Left colon (tissue), 2 donors: Measurements from ENCODE around the gene SYCP1. TPM values are rescaled to one million over a fixed set of nuclear protein-coding genes. Genes with fewer than 3 reads are reported as not detected.
"Not testable (repeated sequence)": the region's sequence is repeated elsewhere in the genome, so short reads cannot be mapped to it uniquely, and the experiment has no call there.

Experiments used
- ATAC-seq: fragments of 200-7000 bp; cut with Tn5 transposase; one replicate; pipeline ENCODE4 v1.9.1; 2020; ENCODE audit warnings: mild to moderate bottlenecking, moderate library complexity
- DNase-seq, 2 donors: peaks; one replicate each; pipeline ENCODE4 v3.0.0-alpha.2; 2020
- intact Hi-C, 2 donors: fragments of 100-400 bp; cut with DNase I in 1 of 2; cut with micrococcal nuclease in 1 of 2; formaldehyde crosslinking; loops; one replicate each; pipeline versions ENCODE4 v1.11.2 to v1.14.0; 2022; cut with DNase I, micrococcal nuclease
- long read RNA-seq: library from polyadenylated mRNA; unstranded; transcript quantifications from one replicate; pipeline ENCODE4 v2.0.0, GENCODE V29; 2021
- total RNA-seq, 2 donors: library from RNA; stranded (reverse); fragmentation: NEBNext Ultra II Directional; extraction: Animal tissue kit (Norgen Biotek cat#: 25700); gene quantifications; one replicate each; pipeline ENCODE4 v1.2.1, GENCODE V29; 2021
- donor health status: DM: no; HTN: no; CAD: no.
- donor health status: DM: yes; HTN: yes; CAD: no.

The SYCP1 gene, protein sequence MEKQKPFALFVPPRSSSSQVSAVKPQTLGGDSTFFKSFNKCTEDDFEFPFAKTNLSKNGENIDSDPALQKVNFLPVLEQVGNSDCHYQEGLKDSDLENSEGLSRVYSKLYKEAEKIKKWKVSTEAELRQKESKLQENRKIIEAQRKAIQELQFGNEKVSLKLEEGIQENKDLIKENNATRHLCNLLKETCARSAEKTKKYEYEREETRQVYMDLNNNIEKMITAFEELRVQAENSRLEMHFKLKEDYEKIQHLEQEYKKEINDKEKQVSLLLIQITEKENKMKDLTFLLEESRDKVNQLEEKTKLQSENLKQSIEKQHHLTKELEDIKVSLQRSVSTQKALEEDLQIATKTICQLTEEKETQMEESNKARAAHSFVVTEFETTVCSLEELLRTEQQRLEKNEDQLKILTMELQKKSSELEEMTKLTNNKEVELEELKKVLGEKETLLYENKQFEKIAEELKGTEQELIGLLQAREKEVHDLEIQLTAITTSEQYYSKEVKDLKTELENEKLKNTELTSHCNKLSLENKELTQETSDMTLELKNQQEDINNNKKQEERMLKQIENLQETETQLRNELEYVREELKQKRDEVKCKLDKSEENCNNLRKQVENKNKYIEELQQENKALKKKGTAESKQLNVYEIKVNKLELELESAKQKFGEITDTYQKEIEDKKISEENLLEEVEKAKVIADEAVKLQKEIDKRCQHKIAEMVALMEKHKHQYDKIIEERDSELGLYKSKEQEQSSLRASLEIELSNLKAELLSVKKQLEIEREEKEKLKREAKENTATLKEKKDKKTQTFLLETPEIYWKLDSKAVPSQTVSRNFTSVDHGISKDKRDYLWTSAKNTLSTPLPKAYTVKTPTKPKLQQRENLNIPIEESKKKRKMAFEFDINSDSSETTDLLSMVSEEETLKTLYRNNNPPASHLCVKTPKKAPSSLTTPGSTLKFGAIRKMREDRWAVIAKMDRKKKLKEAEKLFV
- total RNA-seq: not detected
- long read RNA-seq: 0 reads

DNA sequence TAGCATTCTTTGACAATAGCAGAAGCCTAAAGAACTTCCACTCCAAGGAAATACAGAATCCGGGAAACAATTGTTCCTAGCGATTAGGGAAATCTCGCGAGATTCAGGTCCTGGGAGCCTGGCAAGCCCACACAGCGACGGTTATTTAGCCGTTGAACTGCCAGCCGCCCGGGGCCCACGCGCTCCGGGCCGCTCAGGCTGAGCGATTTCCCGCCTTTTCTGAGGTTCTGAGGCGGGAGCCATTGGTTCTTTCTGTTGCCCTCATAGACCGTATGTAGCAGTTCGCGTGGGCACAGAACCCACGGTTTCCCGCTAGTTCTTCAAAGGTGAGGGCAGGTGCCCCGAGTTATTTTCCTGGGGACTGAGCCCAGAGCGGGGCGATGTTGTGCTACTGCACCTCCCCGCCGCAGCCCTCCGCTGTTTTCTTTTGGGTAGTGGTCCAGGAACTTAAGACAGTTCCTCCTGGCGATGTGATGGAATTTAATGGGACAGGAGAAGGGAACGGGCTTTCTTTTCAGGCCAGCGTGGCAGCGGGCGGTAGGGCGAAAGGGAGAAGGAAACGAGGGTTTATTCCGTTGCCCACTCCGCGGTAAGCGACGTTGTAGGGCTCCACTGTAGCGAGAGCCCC is at the start of gene SYCP1:
Gene SYCP1, plus strand, starts transcription at position 171 of the 628 bp plus-strand sequence. CDS start 602 bp downstream, outside the sequence.
- ATAC-seq: no peak
- intact Hi-C loops: no loop called here

DNA sequence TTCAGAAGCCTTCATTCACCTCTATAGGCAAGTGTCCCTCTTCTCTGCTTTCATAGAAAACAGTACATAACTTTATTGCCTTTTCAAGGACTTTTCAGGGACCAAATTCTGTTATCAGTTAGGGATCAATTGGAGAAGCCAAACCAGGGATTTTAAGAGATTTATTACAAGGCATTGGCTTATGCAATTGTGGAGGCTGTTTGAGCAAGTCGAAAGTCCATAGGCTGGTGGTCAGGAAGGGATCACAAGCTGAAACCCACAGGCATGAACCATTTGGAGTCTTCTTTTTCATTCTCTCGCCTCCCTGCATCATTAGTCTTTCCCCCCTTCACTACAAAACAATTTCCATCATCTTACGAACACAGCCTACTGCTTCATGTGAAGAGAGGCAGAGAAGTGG is 34.8 kb upstream of the SYCP1 start:
- intact Hi-C loops: no loop called here
- no peak for DNase-seq
- no peak for ATAC-seq

More for the DNA sequence above, at the start of gene SYCP1:
- no peak for DNase-seq

DNA sequence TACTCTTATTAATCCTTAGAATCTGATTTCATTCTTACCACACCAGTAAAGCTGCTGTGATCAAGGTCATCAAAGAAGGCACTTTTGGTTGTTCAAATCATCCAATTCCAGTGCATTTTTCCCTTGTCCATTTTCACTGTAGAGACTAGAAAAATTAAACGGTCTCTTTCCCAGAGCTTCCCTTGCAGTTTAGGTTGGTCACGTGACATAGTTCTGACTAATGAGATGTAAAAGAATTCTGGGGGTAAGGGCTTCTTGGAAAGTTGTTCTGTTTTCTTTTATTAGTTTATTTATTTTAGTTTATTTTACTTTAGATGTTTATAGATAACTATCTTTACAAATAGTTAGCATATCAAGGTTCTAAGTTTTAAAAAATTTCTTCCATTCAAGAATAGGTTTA is 34.3 kb upstream of the SYCP1 start:
- intact Hi-C loops: no loop called here
- DNase-seq: no peak
- no peak for ATAC-seq

DNA sequence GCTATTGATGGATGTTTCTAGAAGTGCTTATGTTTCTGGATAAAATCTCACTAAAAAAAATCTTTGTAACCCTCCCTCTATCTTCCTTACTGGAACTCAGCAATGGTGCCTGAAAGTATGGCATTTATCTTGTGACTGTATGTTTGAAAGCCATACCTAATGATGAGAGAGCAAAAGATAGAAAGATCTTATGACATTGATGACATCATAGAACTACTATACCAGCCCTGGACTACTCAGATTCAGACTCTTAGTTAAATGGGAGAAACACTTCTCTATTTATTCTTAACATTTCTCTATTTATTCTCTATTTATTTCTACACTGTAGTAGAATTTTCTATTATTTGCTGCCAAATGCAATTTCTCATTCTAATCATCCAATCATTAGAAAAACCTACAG is 32.7 kb upstream of the SYCP1 start:
- ATAC-seq (no peak), DNase-seq (no peak)
- intact Hi-C loops: no loop called here

DNA sequence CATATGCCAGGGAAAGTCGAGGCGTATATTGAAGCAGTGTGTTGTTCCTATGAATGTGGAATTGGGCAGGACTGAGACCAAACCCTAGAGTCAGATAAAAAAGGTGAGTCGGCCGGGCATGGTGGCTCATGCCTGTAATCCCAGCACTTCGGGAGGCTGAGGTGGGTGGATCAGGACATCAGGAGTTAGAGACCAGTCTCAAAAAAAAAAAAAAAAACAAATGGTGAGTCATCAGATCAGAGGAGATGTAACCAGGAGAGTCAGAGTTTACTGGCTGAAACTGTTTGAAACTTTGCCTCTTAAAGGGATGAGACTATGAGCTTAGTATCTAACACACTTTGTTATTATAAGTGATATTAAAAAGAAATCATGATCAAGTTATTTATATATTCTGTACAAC is 26.4 kb upstream of the SYCP1 start:
- no peak for ATAC-seq
- intact Hi-C loops: no loop called here
- DNase-seq: no peak

DNA sequence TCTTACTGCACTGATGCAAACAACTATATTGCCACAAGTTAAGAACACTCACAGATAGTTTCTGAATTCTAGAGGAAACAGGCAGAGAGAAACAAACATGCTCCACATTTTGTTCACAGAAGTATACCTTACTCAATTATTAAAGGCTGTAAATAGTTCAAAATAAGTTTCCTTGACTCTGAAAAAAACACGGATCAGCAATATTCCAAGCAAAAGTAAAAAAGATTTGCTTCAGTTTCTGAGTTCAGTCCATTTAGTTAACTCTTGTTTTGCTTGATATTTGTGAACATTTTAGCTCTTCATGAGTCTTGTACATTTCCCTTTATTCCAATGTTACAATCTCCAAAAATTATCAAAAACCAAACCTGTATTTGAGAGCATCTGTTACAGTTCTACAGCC is 24.6 kb upstream of the SYCP1 start:
- DNase-seq, intact Hi-C loops, ATAC-seq: not testable (repeated sequence)

DNA sequence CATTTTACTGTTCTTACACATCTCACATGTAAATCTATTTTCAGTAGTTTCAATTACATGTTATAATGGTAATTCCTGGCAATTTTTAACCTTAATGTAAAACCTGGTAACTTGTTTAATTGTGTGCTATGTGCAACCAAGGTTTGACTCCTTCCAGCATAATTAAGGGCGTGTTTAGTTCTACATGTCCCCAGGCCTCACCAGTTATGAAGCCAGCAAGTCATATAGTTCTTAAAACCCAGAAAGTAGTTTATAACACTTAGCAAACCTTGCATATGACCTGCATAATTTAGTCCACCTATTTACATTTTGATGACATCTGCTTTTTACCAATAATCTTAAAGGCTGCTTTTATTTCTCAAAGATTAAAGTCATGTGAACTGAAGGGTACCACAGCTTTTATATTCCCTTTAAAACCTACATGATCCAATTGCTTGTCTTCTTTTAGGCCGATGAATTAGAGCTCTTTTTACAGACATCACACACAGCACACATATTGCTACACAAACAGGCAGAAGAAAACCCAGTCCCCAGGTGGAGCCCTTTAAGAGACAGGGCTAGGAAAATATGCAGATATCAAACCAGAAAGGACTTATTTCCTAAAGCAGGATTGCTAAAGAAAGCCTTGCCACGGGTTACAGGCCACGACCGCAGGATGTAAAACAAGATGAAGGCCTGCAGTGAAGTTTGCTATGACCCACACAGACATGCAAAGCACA is 23.2 kb upstream of the SYCP1 start:
- DNase-seq (no peak), ATAC-seq (no peak)
- intact Hi-C loops: no loop called here

DNA sequence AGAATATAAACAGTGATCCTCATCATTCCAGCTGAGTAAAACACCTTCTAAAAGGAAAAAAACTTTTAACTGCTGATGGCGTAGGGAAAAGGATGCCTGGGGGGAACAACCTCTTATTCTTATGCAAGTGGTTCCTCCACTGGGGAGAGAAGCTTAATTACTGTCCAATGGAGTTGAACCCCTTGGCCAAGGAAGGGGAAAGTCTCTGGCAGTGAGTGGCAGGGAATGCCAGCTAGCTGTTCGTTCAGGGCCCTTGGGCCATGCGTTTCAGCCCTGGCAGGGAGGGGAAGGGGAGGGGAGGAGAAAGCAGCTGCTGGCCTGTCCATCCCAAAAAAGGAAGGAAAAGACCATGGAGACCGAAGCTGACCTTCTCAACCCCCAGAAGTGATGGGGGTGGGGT is 22.6 kb upstream of the SYCP1 start:
- DNase-seq (no peak), ATAC-seq (no peak)
- intact Hi-C loops: no loop called here

DNA sequence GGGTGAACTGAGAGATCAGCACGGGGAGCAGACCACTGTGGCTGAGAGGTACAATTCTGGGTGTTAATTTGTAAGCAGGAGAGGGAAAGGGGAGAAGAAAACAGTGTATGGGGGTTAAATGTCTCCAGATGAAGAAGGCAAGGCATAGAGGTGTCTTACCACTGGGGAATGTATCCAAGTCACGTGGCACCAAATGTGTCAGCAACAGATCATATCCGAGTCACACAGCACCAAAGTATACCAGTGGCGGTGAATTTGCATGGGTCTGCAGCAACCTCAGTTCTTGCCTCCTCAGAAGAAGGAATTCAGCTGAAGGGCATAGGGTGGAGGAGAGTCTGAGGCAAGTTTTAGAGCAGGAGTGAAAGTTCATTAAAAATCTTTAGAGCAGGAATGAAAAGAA is 21.2 kb upstream of the SYCP1 start:
- DNase-seq (no peak), ATAC-seq (no peak)
- intact Hi-C loops: no loop called here

DNA sequence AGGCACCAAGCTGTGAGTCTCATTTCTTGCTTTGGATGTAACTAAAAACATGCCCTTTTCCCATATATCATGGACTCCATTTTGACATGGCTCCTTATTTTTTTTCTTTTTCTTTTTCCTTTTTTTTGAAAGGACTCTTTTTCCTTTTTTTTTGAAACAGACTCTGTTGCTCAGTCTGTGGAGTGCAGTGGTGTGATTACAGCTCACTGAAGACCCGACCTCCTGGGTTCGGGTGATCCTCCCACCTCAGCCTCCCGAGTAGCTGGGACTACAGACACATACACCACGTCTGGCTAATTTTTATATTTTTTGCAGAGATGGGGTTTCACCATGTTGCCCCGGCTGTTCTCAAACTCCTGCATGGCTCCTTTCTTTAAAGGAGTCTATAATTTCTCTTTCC is 10.4 kb upstream of the SYCP1 start:
- ATAC-seq (no peak), DNase-seq (no peak)
- intact Hi-C loops: no loop called here

DNA sequence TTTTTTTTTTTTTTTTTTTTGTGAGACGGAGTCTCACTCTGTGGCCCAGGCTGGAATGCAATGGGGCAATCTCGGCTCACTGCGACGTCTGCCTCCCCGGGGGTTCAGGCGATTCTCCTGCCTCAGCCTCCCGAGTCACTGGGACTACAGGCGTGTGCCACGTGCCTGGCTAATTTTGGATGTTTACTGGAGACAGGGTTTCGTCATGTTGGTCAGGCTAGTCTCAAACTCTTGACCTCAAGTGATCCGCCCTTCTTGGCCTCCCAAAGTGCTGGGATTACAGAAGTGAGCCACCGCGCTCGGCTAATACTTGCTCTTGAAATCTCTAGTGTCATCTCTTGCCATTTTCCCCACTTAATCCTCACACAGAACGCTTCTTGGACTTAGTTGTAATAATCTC is 1.1 kb upstream of the SYCP1 start:
- intact Hi-C loops: no loop called here
- ATAC-seq (no peak), DNase-seq (no peak)

DNA sequence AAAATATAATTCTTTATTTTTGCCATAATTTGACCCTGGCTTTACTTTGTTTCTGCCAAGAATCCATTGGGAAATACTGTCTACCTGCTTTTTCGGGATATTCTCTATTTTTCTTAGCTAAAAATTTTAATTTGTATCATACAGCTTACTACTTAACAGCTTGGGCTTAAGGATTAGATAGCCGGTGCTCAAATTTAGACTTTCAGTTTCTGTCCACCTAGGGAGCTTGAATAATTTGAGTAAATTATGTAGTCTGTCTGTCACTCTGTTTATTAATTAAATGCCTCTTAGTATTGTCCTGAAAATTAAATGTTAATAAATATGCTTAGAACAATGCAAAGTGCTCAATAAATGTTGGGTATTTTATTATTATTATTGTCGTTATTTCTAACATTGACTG is 6.7 kb downstream of the SYCP1 start:
- intact Hi-C loops: no loop called here
- ATAC-seq (no peak), DNase-seq (no peak)

DNA sequence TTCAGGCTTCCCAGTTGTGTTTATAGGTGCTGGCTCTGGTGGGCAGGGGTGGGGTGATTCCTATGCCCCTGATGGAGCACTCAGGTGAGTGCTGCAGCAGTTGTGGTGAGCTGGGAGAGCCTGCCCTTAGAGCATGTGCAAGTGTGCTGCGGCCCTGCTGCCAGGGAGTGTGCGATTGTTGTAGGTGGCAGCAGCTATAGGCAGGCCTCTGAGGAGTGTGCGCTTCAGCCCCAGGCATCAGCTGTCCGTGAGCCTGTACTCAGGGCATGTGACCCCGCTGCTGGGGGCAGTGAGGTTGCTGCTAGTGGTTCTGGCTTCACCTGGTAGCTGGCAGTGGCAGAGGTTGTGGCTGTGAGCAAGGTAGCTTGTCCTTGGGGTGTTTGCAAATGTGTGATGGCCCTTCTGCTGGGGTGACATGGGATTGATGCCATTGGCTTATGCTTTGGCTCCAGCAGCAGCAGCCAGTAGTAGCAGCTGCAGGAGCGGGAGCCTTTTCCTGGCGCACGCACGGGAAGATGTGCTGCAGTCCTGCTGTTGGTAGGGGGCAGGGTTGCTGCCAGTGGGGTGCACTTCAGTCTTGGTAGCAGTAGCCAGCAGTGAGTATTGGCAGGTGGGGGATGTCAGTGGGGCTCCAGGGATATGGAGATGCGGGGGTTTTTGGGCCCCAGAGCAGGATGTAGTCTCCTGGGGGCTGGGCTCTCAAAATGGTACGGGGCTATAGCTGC is 37.7 kb downstream of the SYCP1 start:
- DNase-seq: no peak
- intact Hi-C loops: no loop called here
- no peak for ATAC-seq

DNA sequence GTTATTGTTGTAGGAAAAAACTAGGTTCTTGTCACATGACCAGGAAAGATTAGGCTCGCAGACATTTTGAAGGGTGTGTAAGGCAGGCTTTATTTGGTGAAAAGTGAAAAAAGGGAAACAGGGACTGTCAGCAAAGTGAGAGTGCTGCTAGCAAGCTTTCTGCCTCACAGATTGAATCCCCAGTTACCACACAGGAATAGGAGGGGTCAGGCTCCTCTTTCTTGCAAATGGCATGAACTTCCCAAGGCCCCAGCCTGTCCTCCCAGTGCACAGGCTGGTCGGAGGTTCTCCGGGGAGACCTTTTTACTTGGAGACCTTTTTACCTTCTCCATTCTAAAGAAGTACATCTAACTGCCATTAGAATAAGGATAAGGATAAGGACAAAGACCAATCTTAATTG is 42.1 kb downstream of the SYCP1 start:
- intact Hi-C loops: no loop called here
- ATAC-seq (no peak), DNase-seq (no peak)

DNA sequence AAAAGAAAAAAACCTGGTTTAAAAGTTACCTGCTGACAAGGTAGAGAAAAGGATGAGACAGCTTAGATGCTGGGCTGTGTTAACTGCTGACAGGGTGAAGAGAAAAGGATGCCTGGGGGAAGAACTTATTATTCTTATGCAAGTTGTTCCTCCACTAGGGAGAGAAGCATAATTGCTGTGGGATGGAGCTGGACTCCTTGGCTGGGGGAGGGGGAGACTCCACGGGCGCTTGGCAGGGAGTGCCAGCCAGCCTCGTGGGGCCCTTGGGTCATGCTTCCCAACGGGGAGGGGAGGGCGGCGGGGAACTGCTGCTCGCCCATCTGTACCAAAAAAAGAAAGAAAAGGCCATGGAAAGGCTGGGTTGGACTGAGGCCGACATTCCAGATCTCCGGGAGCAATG is 47.2 kb downstream of the SYCP1 start:
- DNase-seq (no peak), ATAC-seq (no peak)
- intact Hi-C loops: no loop called here

DNA sequence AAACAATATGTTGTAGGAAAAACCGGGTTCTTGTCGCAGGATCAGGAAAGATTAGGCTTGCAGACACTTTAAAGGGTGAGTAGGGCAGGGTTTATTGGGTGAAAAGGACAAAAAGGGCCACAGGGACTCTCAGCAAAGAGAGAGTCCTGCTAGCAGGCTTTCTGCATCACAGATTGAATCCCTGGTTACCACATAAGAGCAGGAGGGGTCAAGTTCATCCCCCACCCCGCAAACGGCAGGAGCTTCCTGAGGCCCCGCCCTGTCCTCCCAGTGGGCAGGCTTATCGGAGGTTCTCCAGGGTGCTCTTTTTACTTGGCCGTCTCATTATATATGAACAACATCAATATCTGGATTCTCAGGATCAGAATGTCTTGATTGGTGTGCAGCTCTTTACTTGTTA is 47.7 kb downstream of the SYCP1 start:
- ATAC-seq: no peak
- intact Hi-C loops: no loop called here
- DNase-seq: no peak

DNA sequence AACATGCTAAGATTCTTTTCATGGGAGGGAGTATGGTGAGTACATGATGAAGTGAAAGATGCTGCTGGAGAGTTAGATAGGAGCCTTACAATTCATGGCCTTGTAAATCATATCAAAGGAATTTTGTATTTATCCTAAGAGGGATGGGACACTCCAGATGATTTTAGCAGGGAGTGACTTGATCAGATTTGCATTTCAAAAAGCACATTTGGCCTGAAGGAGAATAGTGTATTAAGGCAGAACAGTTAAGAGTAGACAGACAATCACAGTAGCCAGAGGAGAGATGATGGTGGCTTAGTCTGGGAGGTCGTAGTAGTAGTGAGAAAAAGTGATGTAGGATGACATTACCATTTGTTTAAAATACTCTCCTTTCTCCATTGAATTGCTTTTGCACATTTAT is 48.8 kb downstream of the SYCP1 start:
- intact Hi-C loops: no loop called here
- ATAC-seq (no peak), DNase-seq (no peak)

DNA sequence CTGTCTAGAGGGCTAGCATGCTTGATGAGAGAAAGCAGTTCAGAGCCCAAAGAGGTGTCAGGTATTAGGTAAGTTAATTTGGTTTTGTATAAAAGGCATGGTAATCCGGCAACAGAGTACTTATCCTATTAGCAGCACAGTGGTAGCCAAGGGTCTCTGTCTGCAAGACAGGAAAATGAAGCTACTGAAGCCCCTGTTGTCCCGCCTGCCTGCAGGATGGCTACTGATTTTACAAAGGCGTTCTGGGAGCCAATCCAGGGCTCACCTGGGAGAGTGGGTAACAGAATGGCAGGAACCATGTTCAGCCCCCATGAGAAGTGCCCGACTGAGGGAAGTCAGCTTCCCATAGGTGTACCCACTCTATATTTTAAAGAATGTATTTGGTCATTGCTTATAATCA is 61.1 kb downstream of the SYCP1 start:
- DNase-seq, intact Hi-C loops, ATAC-seq: not testable (repeated sequence)
